GM12872 (cell line): ENCODE measurements around the gene STX18.

Experiments used
- CTCF ChIP-seq: IDR thresholded peaks from 3 replicates; pipeline ENCODE4 v1.5.1; 2011; ENCODE audit warnings: low read depth, mild to moderate bottlenecking, low read length, moderate library complexity; ENCODE audit not compliant: insufficient read depth

STX18 gene

GRCh38 chr4:4395371-4395770, 146.5 kb downstream of the STX18 start:
- no peak for TF ChIP-seq CTCF

- TF ChIP-seq CTCF: no peak
These were observed 147.2 kb downstream of the STX18 start for GRCh38 chr4:4394644-4395043.

GRCh38 chr4:4392501-4393183, 149.2 kb downstream of the STX18 start:
- TF ChIP-seq CTCF: no peak

GRCh38 chr4:4391866-4392265, 150.0 kb downstream of the STX18 start:
- no peak for TF ChIP-seq CTCF

- TF ChIP-seq CTCF: no peak
These were observed 151.2 kb downstream of the STX18 start for GRCh38 chr4:4390515-4391240.

GRCh38 chr4:4390046-4390445, 151.8 kb downstream of the STX18 start:
- TF ChIP-seq CTCF: no peak

- no peak for TF ChIP-seq CTCF
These were observed 152.8 kb downstream of the STX18 start for GRCh38 chr4:4388836-4389575.
